NCI-H146 (cell line): ENCODE measurements around the gene USP24.
"Not testable (repeated sequence)": the region's sequence is repeated elsewhere in the genome, so short reads cannot be mapped to it uniquely, and the experiment has no call there.

Experiments used
- DNase-seq: peaks from one replicate; lab custom pipeline; 2025; lab: John Stamatoyannopoulos, UW

Gene USP24

GRCh38 chr1:55124470-55124869 lies 90.7 kb downstream of the USP24 start:
- DNase-seq: no peak

DNA sequence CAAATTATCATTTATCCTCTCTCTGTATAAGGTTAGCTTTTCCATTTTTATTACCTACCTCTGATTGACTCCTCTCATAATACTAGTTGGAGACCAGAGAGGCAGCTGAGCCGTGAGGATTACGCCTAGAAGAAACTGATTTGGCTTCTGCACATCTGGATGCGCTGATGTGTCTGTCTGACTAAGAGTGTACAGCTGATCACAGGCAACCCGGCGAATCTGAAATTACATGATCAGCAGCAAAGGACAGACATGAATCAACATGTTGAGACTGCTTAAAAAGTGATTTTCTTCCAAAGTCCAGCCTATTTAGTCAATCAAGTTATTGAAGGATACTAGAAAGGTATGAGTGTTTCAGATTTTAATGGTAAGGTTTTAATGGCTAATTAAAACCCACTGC lies 94.6 kb downstream of the USP24 start:
- no peak for DNase-seq

DNA sequence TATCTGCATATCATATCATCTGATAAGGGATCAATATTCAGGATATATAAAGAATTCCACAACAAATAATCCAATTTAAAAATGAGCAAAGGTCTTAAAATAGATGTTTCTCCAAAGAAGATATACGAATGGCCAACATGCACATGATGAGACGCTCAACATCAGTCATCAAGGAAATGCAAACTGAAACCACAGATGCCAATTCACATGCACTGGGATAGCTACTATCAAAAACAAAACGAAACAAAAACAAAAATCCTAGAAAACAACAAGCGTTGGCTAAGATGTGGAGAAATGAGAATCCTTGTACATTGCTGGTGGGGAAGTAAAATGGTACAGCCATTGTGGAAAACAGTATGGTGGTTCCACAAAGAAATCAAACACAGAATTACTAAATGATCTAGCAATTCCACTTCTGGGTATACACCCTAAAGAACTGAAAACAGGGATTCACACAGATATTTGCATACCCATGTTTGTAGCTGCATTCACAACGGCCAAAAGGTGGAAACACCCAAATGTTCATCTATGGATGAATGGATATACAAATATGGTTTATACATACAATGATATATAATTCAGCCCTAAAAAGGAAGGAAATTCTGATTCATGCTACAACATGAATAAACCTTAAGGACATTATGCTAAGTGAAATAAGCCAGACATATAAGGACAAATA lies 96.4 kb downstream of the USP24 start:
- no peak for DNase-seq

DNA sequence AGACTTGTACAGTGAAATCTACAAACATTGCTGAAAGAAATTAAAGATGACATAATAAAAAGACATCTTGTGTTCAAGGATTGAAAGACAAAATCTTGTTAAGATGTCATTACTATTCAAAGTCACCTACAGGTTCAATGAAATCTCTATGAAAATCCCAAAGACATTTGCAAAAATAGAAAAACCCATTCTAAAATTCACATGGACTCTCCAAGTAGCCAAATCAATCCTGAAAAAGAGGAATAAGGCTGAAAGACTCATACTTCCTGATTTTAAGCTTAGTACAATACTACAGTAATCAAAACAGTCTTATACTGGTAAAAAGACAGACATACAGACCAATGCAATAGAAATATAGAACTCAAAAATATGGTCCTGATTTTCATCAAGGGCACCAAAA lies 97.2 kb downstream of the USP24 start:
- no peak for DNase-seq

GRCh38 chr1:55109005-55109404 lies 106.2 kb downstream of the USP24 start:
- not testable (repeated sequence) for DNase-seq

DNA sequence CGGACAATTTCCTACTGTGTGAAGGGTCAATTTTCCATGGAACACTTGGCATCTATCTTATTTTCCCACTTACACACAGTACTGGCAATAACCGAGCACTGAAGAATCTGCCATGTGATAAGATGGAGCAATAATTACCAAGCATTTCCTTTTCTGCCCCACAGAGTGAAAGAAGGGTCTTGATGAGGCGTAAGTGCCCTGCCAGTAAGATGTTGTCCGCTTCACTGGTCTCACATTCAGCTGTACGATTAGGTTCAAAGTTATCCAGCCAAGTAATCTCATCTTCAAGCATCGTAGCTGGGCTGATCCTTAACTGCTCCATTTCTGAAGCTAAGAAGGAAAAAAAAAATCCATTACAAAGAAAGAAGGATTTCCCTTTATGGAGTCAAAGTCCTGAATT lies 108.1 kb downstream of the USP24 start:
- DNase-seq: no peak

GRCh38 chr1:55103891-55104290 lies 111.3 kb downstream of the USP24 start:
- no peak for DNase-seq

DNA sequence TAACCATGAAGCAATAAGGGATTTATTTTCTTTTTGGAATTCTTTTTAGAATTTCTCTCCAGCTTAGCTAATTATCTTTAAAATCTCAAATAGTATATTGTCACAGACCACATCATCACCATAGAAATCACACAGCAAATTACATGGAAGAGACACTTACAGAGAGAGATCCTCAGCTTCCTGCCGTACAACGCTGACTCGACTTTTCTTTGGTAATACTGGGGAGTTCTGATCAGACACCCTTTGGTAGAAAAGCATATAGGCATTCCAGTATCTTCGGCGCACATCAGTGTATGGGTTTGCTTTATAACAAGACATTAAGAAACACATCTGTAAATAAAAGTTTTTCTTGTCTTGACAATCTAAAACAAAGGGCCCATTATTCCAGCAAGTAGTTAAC lies 120.1 kb downstream of the USP24 start:
- no peak for DNase-seq

DNA sequence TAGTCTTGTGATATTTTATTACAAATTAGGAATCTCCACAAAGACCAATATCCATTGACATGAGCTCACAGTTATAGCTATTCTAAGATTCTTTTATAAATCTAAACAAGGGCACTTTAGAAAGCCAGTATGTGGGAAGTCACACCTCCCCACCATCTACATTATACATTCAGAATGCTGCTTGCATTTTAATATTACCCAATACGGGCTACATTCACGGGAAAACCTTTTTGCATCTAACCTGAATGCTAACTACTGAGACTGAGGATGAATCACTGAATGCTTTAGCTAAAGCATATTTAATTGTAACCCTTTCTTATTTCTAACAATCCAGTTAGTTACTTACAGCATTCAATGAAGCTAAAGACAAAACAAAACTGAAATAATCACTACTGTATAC lies 122.7 kb downstream of the USP24 start:
- DNase-seq: no peak

GRCh38 chr1:55089683-55090082 lies 125.5 kb downstream of the USP24 start:
- no peak for DNase-seq

DNA sequence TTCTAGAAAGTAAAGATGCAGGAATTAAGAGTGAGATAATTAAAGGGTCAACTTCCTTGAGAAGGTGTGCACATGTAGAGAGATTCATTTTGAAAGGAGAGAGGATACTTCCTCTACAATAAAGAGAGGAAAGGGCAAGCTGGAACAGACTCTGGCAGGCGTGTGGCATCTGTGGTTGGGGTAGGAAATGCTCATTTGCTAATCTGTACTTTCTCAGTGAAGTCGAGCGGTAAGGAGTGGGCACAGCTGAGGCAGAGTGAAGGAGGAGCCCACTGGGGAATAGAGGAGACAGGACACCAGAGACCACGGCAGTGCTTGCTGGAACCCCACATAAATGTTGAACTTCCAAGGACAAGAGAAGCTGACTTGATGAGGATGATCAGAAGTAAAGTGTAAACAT lies 126.8 kb downstream of the USP24 start:
- DNase-seq: no peak

DNA sequence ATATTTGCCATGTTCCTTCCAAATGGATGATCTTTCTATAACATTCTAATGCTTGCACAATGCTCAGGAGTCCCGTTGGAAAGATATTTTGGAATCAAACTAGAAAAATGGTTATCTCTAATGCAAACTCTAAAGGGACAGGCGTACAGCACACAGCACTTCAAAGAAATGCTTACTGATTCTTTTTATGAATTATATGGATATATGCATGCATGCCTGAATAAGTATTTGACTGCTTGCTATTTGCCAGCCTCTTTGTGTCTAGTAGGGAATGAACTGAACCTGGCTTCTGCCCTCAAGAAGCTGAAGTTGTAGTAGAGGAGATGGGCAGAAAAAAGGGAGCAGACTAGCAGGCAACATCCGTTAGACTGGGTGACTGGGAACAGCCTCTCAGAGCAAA lies 127.7 kb downstream of the USP24 start:
- no peak for DNase-seq

GRCh38 chr1:55084257-55084656 lies 130.9 kb downstream of the USP24 start:
- no peak for DNase-seq

DNA sequence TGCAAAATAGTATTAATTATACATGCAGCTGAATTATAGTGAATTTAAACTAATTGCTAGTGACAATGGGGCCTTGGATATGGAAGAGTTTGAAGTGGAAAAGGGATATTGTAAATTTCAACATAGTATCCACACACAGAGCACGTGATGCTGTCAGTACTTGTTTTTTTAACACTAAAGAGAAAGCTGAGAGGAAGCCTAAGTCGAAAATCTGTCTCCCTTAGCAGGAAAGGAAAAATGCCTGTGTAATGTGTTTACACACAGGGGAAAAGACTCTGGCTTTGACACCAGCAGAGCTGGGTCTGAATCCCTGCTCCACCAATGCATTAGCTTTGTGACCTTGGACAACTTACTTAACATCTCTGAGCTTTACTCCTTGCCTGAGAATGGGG lies 133.3 kb downstream of the USP24 start:
- no peak for DNase-seq

- no peak for DNase-seq
These were observed 133.8 kb downstream of the USP24 start for GRCh38 chr1:55081188-55081904.

DNA sequence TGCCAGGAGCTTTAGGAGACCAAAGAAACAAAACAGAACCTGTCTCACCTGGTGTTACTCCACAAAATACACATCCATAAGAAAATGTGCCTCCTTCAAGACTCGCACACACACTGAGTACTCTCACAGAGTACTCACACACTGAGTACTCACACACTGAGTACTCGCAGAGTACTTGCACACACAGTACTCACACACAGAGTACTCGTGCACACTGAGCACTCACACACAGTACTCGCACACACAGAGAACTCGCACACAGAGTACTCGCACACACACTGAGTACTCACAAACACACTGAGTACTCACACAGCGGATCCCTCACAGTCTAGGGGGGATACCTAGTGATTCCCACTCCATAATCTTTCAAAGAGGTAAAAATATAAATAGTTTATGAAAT lies 135.5 kb downstream of the USP24 start:
- no peak for DNase-seq

DNA sequence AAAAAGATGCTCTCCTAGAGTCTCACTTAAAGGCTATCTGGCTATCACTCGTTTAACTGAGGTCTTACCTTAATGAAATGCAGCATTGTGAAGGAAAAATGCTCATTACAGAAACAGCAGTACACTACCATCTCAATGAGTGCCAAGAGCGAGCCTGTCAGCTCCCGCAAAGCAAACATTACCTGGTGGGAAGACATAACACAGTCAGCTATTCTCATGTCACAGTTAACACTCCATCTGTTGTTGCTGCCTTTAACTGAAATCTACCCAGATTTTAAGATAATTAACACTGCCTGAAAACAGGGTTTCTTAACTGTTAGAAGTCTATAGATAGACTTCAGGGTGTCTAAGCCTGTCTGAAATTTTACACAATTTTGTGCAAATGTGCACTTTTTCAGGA lies 136.7 kb downstream of the USP24 start:
- peak; percentile 71 for DNase-seq

DNA sequence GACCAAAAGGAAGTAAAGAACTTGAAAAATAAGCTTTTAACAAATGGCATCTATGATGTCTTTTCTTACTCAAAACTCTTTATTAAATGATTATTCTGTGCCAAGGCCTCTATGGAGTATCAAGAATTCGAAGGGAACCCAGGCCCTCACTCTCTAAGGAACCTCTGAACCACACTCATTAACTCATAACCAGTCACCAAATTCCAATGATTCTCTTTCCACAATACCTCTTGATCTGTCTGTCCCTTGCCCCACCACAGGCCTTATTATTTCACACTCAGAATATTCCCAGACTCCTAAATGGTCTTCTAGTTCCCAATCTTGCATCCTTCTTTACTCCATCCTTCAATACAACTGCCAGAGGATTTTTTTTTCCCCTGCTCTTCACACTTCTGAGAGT lies 138.8 kb downstream of the USP24 start:
- no peak for DNase-seq

DNA sequence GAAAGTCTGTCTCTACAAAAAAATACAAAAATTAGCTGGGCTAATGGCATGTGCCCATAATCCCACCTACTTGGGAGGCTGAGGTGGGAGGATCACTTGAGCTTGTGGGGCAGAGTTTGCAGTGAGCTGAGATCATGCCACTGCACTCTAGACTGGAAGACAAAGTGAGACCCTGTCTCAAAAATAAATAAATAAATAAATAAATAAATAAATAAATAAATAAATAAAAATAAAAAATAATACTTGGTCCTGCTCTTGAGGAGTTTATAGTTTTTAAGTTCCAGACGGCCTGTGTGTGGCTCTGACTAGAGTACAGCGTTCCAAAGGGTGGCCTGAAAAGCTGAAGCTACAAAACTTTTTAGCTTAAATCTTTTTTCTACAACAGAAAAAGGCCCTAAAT lies 140.7 kb downstream of the USP24 start:
- DNase-seq: no peak

DNA sequence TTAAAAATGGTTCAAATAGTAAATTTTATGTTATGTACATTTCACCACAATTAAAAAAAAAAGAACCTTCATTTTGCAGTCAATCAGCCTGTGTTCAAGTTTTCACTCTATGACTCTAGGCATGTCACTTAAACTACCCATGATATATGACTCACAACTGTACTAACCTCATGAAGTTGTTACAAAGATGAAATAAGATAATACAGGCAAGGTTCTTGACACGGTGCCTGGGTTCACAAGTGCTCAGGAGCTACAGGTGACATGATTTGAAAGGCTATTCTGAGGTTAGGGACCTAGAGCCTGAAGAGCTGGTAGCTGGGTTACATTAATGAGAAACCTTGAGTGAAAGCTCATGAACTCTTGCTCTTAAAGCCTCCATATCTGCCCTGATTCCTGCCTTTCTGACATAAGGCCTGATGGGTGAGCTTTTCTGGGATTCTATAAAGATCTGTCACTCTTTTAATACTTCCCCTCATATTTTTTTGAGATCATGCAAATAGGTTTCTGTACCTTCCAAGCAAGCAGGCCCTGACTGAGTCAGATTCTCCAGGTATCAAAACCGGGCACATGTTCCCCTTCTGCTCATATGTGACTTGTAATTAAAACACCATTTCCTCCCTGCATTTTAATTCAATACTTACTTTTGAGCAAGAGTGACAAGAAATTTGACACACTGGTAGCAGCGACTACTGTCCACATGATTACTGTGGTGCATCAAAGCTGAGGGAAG lies 141.8 kb downstream of the USP24 start:
- no peak for DNase-seq

DNA sequence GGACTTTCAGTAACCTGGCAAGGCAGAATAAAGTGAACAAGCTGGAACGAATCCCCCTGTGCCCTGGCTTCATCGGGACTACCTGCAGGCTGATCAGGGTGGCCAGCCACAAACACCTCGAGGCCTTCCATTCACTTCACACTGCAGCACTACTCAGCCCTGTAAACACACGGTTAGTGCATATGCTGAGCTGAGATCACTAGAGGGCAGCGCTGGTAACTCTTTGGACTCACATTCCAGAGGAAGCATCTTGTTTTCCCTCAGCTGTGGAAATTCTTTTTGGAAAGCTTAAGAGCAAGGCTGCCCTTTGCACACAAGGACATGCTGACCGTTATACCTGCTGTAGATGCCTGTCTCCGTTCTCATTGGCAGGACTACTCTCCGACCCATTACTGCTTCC lies 143.7 kb downstream of the USP24 start:
- DNase-seq: peak; percentile 36

- DNase-seq: no peak
These were observed 144.6 kb downstream of the USP24 start for GRCh38 chr1:55070293-55071164.
